ENCODE results near the gene BORCS5. TPM values are rescaled to one million over a fixed set of nuclear protein-coding genes. Genes with fewer than 3 reads are reported as not detected.

BORCS5 gene
- total RNA-seq, 2 donors from 2014 or later = 9.7 to 26.8 TPM

- Histone ChIP-seq H3K27me3 (replicated peaks; ENCODE audit: insufficient read depth) (no peaks in the 10 kb centered on the region), H3K4me3 (no peak overlapping the region), H3K9me3 (no peaks in the 10 kb centered on the region), H3K36me3 (peaks cover 8 to 10% of the 10 kb centered on the region in 2 donors), H3K4me1 (replicated peaks) (no peaks in the 10 kb centered on the region), H3K27ac (peak overlapping the region in 1 of 2 donors; percentile 78)
- intact Hi-C loops (cut with DNase I) = no loop called here
- 87% methylated on average over 15 of the region's 15 CpGs for WGBS
- TF ChIP-seq POLR2A (IDR thresholded peaks at IDR 0.05) = no peak
- peak; percentile 4 for TF ChIP-seq POLR2AphosphoS5 (IDR thresholded peaks at IDR 0.05)
- no peak for TF ChIP-seq CTCF (IDR thresholded peaks at IDR 0.05)
- DNase-seq (ENCODE audit: low spot score) = no peak
Observed at GRCh38 chr12:12474931-12475795, 118.3 kb downstream of the BORCS5 start.

- 91% methylated on average over 21 of the region's 21 CpGs for WGBS
- Histone ChIP-seq H3K9me3 (no peaks in the 10 kb centered on the region), H3K36me3 (peaks cover 8 to 10% of the 10 kb centered on the region in 2 donors), H3K4me1 (replicated peaks) (no peaks in the 10 kb centered on the region), H3K27ac (no peak overlapping the region), H3K4me3 (no peak overlapping the region), H3K27me3 (replicated peaks; ENCODE audit: insufficient read depth) (no peaks in the 10 kb centered on the region)
- TF ChIP-seq POLR2AphosphoS5 (IDR thresholded peaks at IDR 0.05) (no peak), CTCF (IDR thresholded peaks at IDR 0.05) (no peak), POLR2A (IDR thresholded peaks at IDR 0.05) (no peak)
- DNase-seq (ENCODE audit: low spot score) = no peak
- intact Hi-C loops (cut with DNase I) = no loop called here
Observed at GRCh38 chr12:12476857-12477531, 120.1 kb downstream of the BORCS5 start.

- Histone ChIP-seq H3K27me3 (replicated peaks; ENCODE audit: insufficient read depth) (no peaks in the 10 kb centered on the region), H3K36me3 (peaks cover 8 to 10% of the 10 kb centered on the region in 2 donors), H3K4me1 (replicated peaks) (no peaks in the 10 kb centered on the region), H3K9me3 (no peaks in the 10 kb centered on the region), H3K4me3 (no peak overlapping the region), H3K27ac (no peak overlapping the region)
- no peak for TF ChIP-seq CTCF (IDR thresholded peaks at IDR 0.05)
- no peak for TF ChIP-seq POLR2A (IDR thresholded peaks at IDR 0.05)
- WGBS = 97% methylated on average over 14 of the region's 14 CpGs
- DNase-seq (ENCODE audit: low spot score) = no peak
- intact Hi-C loops (cut with DNase I) = no loop called here
Observed at GRCh38 chr12:12477532-12477890, 120.6 kb downstream of the BORCS5 start.

GRCh38 chr12:12480074-12480473 is 123.2 kb downstream of the BORCS5 start:
- Histone ChIP-seq H3K4me1 (replicated peaks) (no peaks in the 10 kb centered on the region), H3K27ac (no peak overlapping the region), H3K27me3 (replicated peaks; ENCODE audit: insufficient read depth) (no peaks in the 10 kb centered on the region), H3K4me3 (no peak overlapping the region), H3K36me3 (peaks cover 8 to 10% of the 10 kb centered on the region in 2 donors), H3K9me3 (no peaks in the 10 kb centered on the region)
- no peak for DNase-seq (ENCODE audit: low spot score)
- no peak for TF ChIP-seq POLR2AphosphoS5 (IDR thresholded peaks at IDR 0.05)
- TF ChIP-seq POLR2A (IDR thresholded peaks at IDR 0.05) = no peak
- no peak for TF ChIP-seq CTCF (IDR thresholded peaks at IDR 0.05)
- intact Hi-C loops (cut with DNase I) = no loop called here
- WGBS = 98% methylated on average over 5 of the region's 5 CpGs
